GM12878 (cell line): Measurements from ENCODE around the gene TDRD9. TPM values are rescaled to one million over a fixed set of nuclear protein-coding genes. Genes with fewer than 3 reads are reported as not detected.

Experiments used
- ATAC-seq: fragments of 200-7000 bp; cut with Tn5 transposase; 3 replicates; pipeline ENCODE4 v1.9.1; 2020; ENCODE audit warnings: mild to moderate bottlenecking, moderate library complexity
- BruUV-seq: library from RNA; stranded (reverse); fragments of 400-500 nt; replicated peaks from 2 replicates; lab custom pipeline; 2021; lab: Mats Ljungman, UMichigan
- CTCF ChIA-PET: fragments of 300-600 bp; sonication (Branson Sonifier 250); formaldehyde crosslinking; extraction: SDS; loops from one replicate; lab custom pipeline; 2021; ENCODE audit warnings: inconsistent platforms; lab: Yijun Ruan, JAX
- POLR2A ChIA-PET: fragments of 350-600 bp; formaldehyde crosslinking; extraction: SDS; loops from one replicate; lab custom pipeline; 2021; ENCODE audit warnings: inconsistent platforms; lab: Charles Lee
- RAD21 ChIA-PET: fragments of 300-600 bp; sonication (Branson Sonifier 250); formaldehyde crosslinking; loops from one replicate; lab custom pipeline; 2023; ENCODE audit warnings: antibody characterized with exemption; ENCODE audit not compliant: unreplicated experiment; lab: Charles Lee
- SMC1A ChIA-PET: fragments of 300-600 bp; sonication (Branson Sonifier 250); formaldehyde crosslinking; loops from one replicate; lab custom pipeline; 2023; ENCODE audit not compliant: unreplicated experiment, uncharacterized antibody; lab: Charles Lee
- DNase-seq: peaks from one replicate; pipeline ENCODE4 v3.0.0-alpha.2; 2011; ENCODE audit warnings: low read depth, low spot score
- FAIRE-seq: peaks from 3 replicates; lab custom pipeline; 2011; peaks lifted over from hg19 to GRCh38; lab: Jason Lieb, UNC
- H2AFZ ChIP-seq: 2 replicates; pipeline ENCODE4 v1.6.0; 2011; ENCODE audit warnings: low read depth, low read length, control low read depth; ENCODE audit not compliant: control insufficient read depth
- H3K27ac ChIP-seq: 2 replicates; pipeline ENCODE4 v1.5.1; 2011; ENCODE audit warnings: control low read depth; ENCODE audit not compliant: control insufficient read depth, insufficient read depth
- H3K27me3 ChIP-seq, 2 experiments: replicated peaks in 1 of 2; 2 replicates each; pipeline versions ENCODE4 v1.6.0 to v1.6.1; 2011; ENCODE audit warnings: low read length in 1 of 2; ENCODE audit not compliant: control insufficient read depth in 2 of 2, insufficient read depth in 2 of 2
- H3K36me3 ChIP-seq, 2 experiments: 2 replicates each; pipeline ENCODE4 v1.5.1; 2011; ENCODE audit warnings: low read length in 1 of 2; ENCODE audit not compliant: control insufficient read depth in 2 of 2, insufficient read depth in 2 of 2
- H3K4me1 ChIP-seq: 2 replicates; pipeline ENCODE4 v1.6.1; 2011; ENCODE audit warnings: mild to moderate bottlenecking, low read length, moderate library complexity, mixed read lengths; ENCODE audit not compliant: control insufficient read depth, insufficient read depth
- H3K4me2 ChIP-seq: 2 replicates; pipeline ENCODE4 v1.6.0; 2011; ENCODE audit warnings: control low read depth; ENCODE audit not compliant: control insufficient read depth, insufficient read depth
- H3K4me3 ChIP-seq: fragments of 200-600 bp; sonication (generic); 2 replicates; pipeline ENCODE4 v1.5.1; 2016
- H3K79me2 ChIP-seq: 2 replicates; pipeline ENCODE4 v1.6.0; 2011; ENCODE audit warnings: low read length; ENCODE audit not compliant: control insufficient read depth, insufficient read depth
- H3K9ac ChIP-seq: 2 replicates; pipeline ENCODE4 v1.8.0; 2011; ENCODE audit warnings: low read length, control low read depth, mixed read lengths; ENCODE audit not compliant: control insufficient read depth, insufficient read depth
- H3K9me3 ChIP-seq: replicated peaks from 3 replicates; pipeline ENCODE4 v1.5.1; 2011; ENCODE audit warnings: mild to moderate bottlenecking, low read length; ENCODE audit not compliant: control insufficient read depth, insufficient read depth
- H4K20me1 ChIP-seq: 2 replicates; pipeline ENCODE4 v1.6.0; 2011; ENCODE audit not compliant: control insufficient read depth, insufficient read depth
- CEBPZ ChIP-seq: fragments of 150-350 bp; IDR thresholded peaks from 2 replicates; pipeline ENCODE4 v1.6.1; 2016; ENCODE audit warnings: low read depth, low read length
- CHD1 ChIP-seq: IDR thresholded peaks from 2 replicates; pipeline ENCODE4 v1.6.1; 2012; ENCODE audit warnings: low read depth, low read length, improper control_type of control experiment
- CREM ChIP-seq: IDR thresholded peaks from 2 replicates; pipeline ENCODE4 v1.6.1; 2014; ENCODE audit warnings: antibody characterized with exemption, low read depth
- NFXL1 ChIP-seq: fragments of 450-650 bp; IDR thresholded peaks from 2 replicates; pipeline ENCODE4 v1.6.1; 2017; ENCODE audit warnings: antibody characterized with exemption, mild to moderate bottlenecking, borderline replicate concordance
- NR2C1 ChIP-seq: fragments of 450-650 bp; IDR thresholded peaks from 2 replicates; pipeline ENCODE4 v1.6.1; 2017; ENCODE audit warnings: antibody characterized with exemption, mild to moderate bottlenecking, moderate library complexity
- NR2F1 ChIP-seq: fragments of 450-650 bp; conservative IDR thresholded peaks from 2 replicates; pipeline ENCODE4 v1.6.1; 2017; ENCODE audit warnings: mild to moderate bottlenecking
- ZBTB4 ChIP-seq: fragments of 450-650 bp; formaldehyde crosslinking; IDR thresholded peaks from 2 replicates; pipeline ENCODE4 v1.4.0; 2022; ENCODE audit warnings: mild to moderate bottlenecking, moderate library complexity
- ZNF687 ChIP-seq: fragments of 450-650 bp; IDR thresholded peaks from 2 replicates; pipeline ENCODE4 v1.6.1; 2017; ENCODE audit warnings: mild to moderate bottlenecking, moderate library complexity
- WGBS: methylation state at CpG from one replicate; pipeline ENCODE4 v1.1.6; 2016; ENCODE audit warnings: low lambda C conversion rate; ENCODE audit not compliant: insufficient replicate concordance, insufficient coverage; ENCODE audit errors: missing lambda C conversion rate; 5-methylcytosine and 5-hydroxymethylcytosine counted together
- in situ Hi-C: fragments of 300-500 bp; cut with MboI; formaldehyde crosslinking; loops from 9 replicates; pipeline ENCODE4 v1.14.3; 2018; ENCODE audit warnings: mixed read lengths
- intact Hi-C: fragments of 100-400 bp; cut with micrococcal nuclease; formaldehyde crosslinking; loops from one replicate; pipeline ENCODE4 v1.14.2; 2022; ENCODE audit not compliant: unreplicated experiment
- polyA plus RNA-seq, 11 experiments: library from polyadenylated mRNA; depleted of rRNA in 4 of 11; unstranded in 6 of 11; stranded (reverse) in 5 of 11; fragments of >200 nt; fragmentation: Nextera tagmentation in 4 of 11; fragmentation: Illumina TruSeq in 1 of 11; extraction: Ambion mirVana in 4 of 11; extraction: Trizol in 1 of 11; gene quantifications; 1 replicate in 1 of 11; 2 replicates in 10 of 11; pipeline versions ENCODE4 v1.2.1 to v1.2.3, GENCODE V29; 2011 to 2016; ENCODE audit warnings: inconsistent platforms in 2 of 11, missing spikeins in 2 of 11, low read depth in 1 of 11
- total RNA-seq, 4 experiments: library from RNA; depleted of rRNA in 3 of 4; stranded (reverse); fragments of >200 nt in 3 of 4; fragmentation: Illumina TruSeq in 1 of 4; extraction: Trizol in 1 of 4; gene quantifications; 2 replicates each; pipeline versions ENCODE4 v1.2.1 to v1.2.3, GENCODE V29; 2013 to 2021

The TDRD9 gene
- total and polyA plus RNA-seq, 10 of the 15 experiments (the other 5 are each of a cell fraction or from before 2014, with no cell fraction given) = 0.12 TPM; not detected in 9

GRCh38 chr14:104025534-104025933, 97.3 kb downstream of the TDRD9 start:
- no TSS peak for BruUV-seq
- ChIA-PET RAD21 (no interaction called here), SMC1A (no interaction called here), POLR2A (no interaction called here), CTCF (no interaction called here)
- in situ Hi-C loops = no loop called here
- H3K4me2 ChIP-seq = no peak overlapping the region
- no peaks in the 10 kb centered on the region for H3K4me1 ChIP-seq
- intact Hi-C loops = no loop called here
- no peak for ATAC-seq
- no peaks in the 10 kb centered on the region for H3K27me3 ChIP-seq
- FAIRE-seq = no peak
- 44% methylated on average over 3 of the region's 3 CpGs for WGBS
- TF ChIP-seq NFXL1 = no peak
- TF ChIP-seq NR2F1 = no peak
- TF ChIP-seq NR2C1 = no peak
- no peak for TF ChIP-seq CREM
- TF ChIP-seq CHD1 = no peak
- TF ChIP-seq ZBTB4 = no peak
- TF ChIP-seq ZNF687 = no peak
- no peak for TF ChIP-seq CEBPZ
- H4K20me1 ChIP-seq = no peaks in the 10 kb centered on the region
- no peak overlapping the region for H3K4me3 ChIP-seq
- no peak overlapping the region for H3K27ac ChIP-seq
- no peaks in the 10 kb centered on the region for H3K79me2 ChIP-seq
- no peaks in the 10 kb centered on the region for H3K36me3 ChIP-seq
- H2AFZ ChIP-seq = no peak overlapping the region
- no peak overlapping the region for H3K9ac ChIP-seq
- no peak for DNase-seq
- H3K9me3 ChIP-seq = no peaks in the 10 kb centered on the region
